NCI-H2107 treated with DMSO at 0.1 percent for 48 hours (cell line): ENCODE data around the gene FBXO28.

ENCODE experiments used
- DNase-seq: peaks from one replicate; lab custom pipeline; 2025; ENCODE audit not compliant: unreplicated experiment; lab: John Stamatoyannopoulos, UW

The FBXO28 gene

GRCh38 chr1:224149709-224150108, 35.8 kb downstream of the FBXO28 start:
- no peak for DNase-seq

DNA sequence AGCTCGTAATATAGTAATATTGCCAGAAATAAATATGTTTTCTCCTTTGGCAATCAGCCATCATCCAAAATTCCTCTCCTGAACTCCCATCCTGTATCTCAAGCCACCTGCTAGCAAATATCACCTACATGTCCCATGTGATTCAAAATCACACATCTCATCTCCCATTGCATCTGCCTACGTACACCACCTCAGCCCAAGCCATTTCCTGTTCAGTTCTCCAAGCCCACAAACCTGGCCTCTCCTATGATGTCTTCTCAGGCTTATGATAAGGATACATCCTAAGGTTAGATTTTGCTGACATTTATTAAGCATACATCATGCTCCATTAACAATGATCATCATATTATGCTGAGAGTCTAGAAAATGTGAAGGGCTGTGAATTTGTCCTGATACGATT, 37.2 kb downstream of the FBXO28 start:
- no peak for DNase-seq

DNA sequence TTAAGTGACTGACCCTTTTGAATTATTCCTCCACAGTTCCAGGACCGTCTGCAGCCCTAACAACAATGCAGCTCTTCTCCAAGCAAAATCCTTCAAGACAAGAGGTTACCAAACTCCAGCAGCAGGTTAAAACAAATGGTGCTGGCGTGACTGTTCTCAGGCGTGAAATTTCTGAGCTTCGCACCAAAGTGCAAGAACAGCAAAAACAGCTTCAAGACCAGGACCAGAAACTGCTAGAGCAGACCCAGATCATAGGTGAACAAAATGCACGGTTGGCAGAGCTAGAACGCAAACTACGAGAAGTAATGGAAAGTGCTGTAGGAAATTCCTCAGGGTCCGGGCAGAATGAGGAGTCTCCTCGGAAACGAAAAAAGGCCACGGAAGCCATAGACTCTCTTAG, 43.4 kb downstream of the FBXO28 start:
- DNase-seq = no peak

DNA sequence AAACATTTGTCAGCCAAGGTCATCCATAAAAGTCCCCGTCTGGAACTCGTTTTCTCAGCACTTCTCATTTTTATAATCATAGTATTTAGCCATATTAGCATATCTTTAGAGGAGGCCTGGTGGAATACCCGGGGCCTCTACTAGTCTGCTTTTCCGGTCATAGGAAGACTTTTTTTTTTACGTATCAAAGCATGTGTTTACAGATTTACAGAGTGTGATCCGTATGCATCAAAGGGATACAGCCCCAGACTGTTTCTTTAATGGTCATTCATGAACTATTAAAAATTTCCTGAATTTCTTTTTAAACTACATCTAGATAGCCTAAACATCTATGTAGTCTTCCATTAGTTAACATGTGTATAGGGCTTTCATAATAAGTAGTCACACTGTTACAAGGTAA, 45.6 kb downstream of the FBXO28 start:
- no peak for DNase-seq

DNA sequence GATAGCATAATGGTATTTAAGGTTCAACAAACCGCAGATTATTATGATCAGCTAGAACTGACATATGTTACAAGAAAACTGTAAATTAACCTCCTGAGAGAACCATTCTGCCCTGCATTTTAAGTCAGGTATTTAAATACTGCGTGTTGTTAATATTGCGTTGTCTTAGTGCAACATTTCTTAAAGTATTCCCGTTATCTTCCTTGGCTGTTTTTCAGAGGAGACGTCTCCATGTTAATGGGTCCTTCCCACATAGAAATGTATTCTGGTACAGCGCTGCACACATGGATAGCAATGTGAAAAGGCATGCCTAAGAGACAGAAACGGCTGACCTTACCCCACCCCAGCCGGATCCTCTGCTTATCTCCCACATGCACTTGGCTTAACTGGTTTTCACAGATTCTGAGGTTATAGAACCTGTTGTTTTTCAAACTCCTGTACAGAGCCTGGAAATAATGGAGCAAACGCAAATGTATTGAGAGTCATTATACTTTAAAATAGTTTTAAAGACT, 46.3 kb downstream of the FBXO28 start:
- DNase-seq = no peak

DNA sequence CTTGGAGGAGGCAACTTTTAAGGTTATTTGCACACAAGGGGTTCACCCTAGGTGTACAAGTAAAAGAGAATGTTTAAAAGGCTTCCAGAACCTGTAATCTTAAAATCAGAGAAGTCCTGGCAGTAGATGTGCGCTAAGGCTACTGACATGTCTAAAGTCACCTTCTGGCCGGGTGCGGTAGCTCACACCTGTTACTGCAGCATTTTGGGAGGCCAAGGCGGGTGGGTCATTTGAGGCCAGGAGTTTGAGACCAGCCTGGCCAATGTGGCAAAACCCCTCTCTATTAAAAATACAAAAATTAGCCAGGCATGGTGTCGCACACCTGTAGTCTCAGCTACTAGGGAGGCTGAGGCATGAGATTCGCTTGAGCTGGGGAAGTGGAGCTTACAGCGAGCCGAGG, 48.9 kb downstream of the FBXO28 start:
- DNase-seq = no peak

- DNase-seq = no peak
Observed at GRCh38 chr1:224163311-224163710, 49.4 kb downstream of the FBXO28 start.

DNA sequence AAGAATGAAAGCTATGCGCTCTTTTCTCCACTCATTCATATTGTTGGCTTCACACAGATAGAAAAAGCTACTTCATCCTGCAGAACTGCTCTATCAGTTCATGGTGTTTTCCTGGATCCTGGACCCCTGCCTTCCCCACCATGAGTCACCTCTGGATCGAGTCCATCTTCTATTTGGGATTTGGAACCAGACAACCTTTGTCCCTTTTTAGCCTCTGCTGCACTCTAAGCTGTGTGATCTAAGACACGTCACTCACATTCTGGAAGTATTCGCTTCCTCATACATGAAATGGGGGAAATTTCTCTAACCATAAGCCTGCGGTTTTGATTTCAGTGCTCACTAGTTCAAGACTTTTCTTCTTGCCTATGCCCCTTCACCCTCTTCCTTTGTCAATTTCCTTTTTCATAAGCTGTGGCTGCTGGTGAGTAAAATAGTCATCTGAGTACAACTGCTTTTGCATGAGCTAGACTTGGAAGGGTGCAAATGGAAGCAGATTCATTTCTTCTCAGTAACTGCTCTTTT, 55.0 kb downstream of the FBXO28 start:
- no peak for DNase-seq

- no peak for DNase-seq
Observed at GRCh38 chr1:224169718-224170270, 55.9 kb downstream of the FBXO28 start.

- DNase-seq = no peak
Observed at GRCh38 chr1:224170343-224170742, 56.4 kb downstream of the FBXO28 start.

DNA sequence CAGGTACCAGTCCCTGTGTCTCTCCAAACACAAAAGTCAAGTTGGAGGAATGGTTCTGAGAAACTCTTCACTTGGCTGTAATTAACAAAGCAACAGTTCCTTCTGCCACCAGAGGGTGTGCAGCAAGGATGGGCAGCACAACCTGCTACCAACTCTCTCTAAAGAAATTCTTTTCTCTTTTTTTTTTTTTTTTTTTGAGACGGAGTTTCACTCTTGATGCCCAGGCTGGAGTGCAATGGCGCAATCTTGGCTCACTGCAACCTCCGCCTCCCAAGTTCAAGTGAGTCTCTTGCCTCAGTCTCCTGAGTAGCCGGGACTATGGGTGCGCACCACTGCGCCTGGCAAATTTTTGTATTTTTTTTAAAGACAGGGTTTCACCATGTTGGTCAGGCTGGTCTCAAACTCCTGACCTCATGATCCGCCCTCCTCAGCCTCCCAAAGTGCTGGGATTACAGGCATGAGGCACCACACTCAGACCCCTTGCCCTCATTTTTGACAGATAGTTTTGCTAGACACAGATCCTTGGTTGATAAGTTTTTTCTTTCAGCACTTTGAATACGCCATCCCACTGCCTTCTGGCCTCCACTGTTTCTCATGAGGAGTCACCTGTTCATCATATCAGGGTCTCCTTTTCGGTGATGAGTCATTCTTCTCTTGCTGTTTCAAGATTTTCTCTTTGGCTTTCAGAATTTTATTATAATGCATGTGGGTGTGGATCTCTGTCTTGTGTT, 57.0 kb downstream of the FBXO28 start:
- no peak for DNase-seq

DNA sequence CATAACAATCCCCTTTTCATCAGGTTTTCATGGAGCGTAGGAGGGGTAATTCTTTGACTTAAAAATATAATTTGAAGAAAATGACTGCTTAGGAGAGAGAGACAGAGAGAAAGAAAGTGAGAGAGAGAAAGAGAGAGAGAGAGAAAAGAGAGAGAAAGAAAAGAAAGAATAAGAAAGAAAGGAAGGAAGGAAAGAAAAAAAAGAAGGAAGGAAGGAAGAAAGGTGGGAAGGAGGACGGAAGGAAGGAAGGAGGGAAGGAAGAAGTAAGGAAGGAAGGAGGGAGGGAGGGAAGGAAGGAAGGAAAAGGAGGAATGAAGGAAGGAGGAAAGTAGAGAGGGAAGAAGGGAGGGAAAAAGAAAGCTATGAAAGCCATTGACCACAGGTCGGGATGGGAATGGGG, 58.3 kb downstream of the FBXO28 start:
- no peak for DNase-seq

DNA sequence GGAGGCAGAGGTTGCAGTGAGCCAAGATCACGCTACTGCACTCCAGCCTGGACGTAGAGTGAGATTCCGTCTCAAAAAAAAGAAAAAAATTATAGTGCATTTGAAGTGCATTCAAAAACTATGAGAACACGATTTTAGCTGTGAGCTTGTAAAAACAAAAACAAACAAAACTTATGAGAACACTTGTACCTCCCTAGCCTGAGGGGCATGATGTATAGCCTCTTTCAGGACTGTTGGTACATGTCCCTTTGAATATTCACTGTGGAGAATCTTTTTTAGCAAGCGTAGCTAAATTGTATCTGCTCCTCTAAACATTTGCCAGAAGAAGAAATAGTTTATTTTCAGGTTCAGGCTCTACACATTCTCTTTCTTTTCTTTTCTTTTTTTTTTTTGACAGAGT, 59.6 kb downstream of the FBXO28 start:
- no peak for DNase-seq

DNA sequence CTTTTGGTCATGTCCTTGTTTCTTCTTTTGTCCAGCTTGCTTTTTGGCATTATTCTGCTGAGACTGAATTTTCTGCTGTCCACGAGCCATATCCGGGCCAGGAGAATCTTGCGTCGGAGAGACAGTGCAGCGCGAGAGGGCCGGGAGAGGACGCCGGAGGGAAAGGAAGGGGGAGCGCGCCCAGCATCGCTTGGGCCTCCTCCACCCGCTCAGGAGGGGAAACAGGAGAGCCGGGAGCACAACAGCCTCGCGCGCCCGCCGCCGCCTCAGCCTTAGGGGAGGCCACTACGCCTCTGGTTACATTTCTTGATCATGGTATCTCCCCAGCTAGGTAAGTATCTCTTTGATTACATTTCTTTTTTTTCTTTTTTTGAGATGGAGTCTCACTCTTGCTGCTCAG, 61.7 kb downstream of the FBXO28 start:
- DNase-seq = no peak

DNA sequence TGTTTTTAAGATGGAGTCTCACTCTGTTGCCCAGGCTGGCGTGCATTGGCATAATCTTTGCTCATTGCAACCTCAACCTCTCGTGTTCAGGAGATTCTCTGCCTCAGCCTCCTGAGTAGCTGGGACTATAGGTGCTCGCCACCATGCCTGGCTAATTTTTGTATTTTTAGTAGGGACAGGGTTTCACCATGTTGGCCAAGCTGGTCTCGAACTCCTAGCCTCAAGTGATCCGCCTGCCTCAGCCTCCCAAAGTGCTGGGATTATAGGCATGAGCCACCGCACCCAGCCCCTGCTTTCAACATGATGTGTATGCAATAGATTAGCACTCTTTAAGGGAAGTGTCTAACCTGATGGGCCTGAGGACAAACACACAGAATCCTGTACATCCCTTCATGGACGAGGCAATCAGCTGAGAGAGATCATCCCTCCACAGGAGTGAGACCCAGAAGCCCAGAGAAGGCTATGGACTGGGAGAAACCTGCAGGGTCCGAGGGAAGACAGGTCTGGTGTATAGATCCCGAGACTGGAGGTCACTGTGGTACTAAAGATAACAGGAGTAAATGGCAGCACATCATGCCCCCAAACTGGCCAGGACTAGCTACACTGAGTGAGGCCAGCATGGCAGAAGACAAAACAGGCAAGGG, 63.6 kb downstream of the FBXO28 start:
- no peak for DNase-seq

DNA sequence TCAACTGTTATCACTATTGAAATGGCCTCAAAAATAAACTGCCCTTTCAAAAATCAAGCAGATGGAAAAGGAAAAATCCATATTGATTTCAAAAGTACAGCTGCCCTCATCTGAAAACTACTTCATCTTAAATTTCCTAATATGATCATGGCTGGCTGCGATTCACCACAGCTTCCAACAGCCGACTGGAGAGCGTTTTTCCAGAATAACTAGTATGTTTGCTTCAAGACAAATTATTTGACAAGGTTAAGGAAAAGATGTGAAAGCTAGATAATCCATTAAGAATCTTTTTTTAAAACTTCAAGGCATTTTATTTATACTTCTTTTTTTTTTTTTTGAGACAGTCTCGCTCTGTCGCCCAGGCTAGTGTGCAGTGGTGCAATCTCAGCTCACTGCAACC, 65.0 kb downstream of the FBXO28 start:
- no peak for DNase-seq

DNA sequence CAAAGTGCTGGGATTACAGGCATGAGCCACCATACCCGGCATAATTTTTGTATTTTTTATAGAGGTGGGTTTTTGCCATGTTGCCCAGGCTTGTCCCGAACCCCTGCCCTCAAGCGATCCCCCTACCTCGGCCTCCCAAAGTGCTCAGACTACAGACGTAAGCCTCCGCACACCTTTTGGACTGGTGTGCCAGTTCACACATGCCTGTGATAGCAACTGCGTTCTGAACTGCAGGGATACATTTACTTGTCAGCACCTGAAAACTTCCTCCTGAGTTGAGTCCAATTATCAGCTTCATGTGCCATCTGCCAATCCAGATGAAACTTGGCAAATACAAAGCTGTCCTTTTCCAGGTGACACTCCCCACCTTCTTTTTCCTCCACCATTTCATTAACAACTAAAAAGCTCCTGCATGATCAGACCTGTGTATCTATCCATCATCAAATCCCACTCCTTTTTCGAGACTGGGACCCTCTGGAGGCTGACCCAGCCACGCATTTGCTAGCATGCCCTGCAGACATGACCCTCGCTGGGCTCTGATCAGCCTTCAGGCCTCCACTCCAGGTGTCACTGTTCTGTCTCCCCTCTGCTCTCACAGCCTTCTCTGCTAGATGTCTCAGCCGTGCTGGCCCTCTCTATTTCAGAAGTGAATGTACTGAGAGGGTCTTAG, 67.0 kb downstream of the FBXO28 start:
- no peak for DNase-seq

- no peak for DNase-seq
Observed at GRCh38 chr1:224181453-224181810, 67.5 kb downstream of the FBXO28 start.

DNA sequence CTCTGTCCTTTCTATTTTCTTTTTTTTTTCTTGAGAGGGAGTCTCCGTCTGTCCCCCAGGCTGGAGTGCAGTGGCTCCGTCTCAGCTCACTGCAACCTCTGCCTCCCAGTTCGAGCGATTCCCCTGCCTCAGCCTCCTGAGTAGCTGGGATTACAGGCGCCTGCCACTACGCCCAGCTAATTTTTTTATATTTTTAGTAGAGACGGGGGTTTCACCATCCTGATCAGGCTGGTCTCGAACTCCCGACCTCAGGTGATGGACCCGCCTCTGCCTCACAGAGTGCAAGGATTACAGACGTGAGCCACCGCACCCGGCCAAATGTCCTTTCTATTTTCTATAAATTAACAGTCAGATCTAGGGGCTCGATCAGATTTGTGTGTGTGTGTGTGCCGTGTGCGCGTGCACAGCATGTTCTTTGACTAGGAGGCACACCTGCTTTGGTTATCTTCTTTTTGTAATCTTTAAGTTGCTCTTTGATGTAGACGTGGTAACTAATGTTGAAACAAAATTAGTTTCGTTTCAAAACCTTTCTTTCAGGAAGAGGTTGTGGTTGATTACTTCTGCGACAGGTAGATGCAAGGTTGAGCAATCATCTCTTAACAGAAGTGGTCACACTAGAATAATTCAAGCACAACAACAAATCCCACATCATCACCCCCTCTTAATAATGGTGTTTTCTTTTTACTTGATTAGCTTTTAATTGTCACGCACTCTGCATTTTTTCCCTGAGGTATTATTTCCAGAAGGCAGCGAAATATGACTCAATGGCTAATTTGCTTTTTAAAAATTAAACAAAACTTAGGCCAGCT, 68.3 kb downstream of the FBXO28 start:
- peak; percentile 95 for DNase-seq

GRCh38 chr1:224182866-224183590, 69.1 kb downstream of the FBXO28 start, which contains the start of gene DEGS1:
Gene DEGS1 (plus strand): TSS chr1:224183240. CDS start chr1:224183337, 97 bp downstream.
- DNase-seq = peak; percentile 77
